HFF-Myc (cell line): ENCODE measurements around the gene TTLL3.

Source experiments
- DNase-seq: peaks from one replicate; pipeline ENCODE4 v3.0.0-alpha.2; 2011; ENCODE audit warnings: low read depth; ENCODE audit errors: extremely low read depth
- H3K4me3 ChIP-seq: replicated peaks from 2 replicates; pipeline ENCODE4 v1.5.1; 2011; ENCODE audit warnings: low read depth, mild to moderate bottlenecking, control low read depth, low read length
- TF ChIP-seq, protein P1 (sequence below): IDR thresholded peaks from 2 replicates; pipeline ENCODE4 v1.5.1; 2012; ENCODE audit warnings: mild to moderate bottlenecking, low read depth, low read length, control low read depth; ENCODE audit errors: missing control alignments

The TTLL3 gene

DNA sequence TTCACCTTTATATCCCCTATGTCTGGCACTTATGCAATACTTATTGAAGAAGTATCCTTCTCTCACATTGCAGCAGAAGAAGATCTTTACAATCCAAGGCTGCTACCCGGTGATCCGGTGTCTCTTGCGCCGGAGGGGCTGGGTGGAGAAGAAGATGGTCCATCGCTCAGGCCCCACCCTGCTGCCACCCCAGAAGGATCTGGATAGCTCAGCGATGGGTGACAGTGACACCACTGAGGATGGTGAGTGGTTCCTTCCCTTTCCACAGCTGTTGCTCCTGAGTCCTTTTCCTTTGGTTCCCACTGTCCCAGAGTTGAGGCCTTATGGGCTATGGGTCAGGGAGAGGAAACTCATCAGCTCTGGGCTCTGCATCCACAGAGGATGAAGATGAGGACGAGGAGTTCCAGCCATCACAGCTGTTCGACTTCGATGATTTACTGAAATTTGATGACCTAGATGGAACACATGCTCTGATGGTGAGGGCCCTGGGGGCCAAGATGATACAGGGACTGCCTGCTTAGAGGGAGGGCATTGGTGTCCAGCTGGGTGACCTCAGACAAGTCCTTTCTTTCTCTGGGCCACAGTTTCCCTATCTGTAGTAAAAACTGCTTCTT lies 2.9 kb downstream of the TTLL3 start:
- TF ChIP-seq, protein P1, sequence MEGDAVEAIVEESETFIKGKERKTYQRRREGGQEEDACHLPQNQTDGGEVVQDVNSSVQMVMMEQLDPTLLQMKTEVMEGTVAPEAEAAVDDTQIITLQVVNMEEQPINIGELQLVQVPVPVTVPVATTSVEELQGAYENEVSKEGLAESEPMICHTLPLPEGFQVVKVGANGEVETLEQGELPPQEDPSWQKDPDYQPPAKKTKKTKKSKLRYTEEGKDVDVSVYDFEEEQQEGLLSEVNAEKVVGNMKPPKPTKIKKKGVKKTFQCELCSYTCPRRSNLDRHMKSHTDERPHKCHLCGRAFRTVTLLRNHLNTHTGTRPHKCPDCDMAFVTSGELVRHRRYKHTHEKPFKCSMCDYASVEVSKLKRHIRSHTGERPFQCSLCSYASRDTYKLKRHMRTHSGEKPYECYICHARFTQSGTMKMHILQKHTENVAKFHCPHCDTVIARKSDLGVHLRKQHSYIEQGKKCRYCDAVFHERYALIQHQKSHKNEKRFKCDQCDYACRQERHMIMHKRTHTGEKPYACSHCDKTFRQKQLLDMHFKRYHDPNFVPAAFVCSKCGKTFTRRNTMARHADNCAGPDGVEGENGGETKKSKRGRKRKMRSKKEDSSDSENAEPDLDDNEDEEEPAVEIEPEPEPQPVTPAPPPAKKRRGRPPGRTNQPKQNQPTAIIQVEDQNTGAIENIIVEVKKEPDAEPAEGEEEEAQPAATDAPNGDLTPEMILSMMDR, result no peak
- no peak for DNase-seq
- H3K4me3 ChIP-seq, result no peak overlapping the region

DNA sequence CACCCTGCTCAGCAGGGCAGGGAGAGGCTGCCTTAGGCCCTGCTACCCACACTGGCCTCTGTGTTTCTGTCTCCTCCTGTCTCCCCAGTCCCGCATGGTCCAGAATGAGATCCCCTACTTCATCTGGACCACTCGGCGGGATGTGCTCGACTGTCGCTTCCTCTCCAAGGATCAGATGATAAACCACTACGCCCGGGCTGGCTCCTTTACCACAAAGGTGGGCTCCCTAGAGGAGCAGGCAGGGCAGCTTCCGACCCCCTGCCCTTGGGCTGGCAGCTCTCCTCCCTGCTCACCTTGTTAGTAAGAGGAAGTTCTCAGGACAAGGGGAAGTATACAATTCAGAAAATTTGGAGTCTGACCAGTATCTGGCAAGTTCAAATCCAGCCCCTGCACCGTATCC lies 5.9 kb downstream of the TTLL3 start:
- H3K4me3 ChIP-seq, result no peak overlapping the region
- no peak for DNase-seq
- TF ChIP-seq, protein P1, result no peak

DNA sequence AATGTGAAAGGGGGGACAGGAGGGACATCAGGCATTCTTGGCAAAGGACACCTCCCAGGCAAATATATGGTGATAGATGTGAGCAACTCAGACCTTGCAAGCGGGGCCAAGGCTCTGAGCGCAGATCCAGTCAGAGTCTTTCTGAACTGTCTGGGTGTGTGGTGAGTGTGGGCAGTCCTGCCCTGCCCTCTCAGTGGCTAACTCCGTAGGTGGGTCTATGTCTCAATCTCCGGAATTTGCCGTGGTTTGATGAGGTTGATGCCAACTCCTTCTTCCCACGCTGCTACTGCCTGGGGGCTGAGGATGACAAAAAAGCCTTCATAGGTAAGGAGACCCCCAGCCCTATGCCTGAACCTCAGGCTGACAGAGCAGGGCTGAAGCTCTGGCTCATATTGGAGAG lies 7.4 kb downstream of the TTLL3 start:
- no peak for DNase-seq
- TF ChIP-seq, protein P1, result no peak
- H3K4me3 ChIP-seq, result no peak overlapping the region

DNA sequence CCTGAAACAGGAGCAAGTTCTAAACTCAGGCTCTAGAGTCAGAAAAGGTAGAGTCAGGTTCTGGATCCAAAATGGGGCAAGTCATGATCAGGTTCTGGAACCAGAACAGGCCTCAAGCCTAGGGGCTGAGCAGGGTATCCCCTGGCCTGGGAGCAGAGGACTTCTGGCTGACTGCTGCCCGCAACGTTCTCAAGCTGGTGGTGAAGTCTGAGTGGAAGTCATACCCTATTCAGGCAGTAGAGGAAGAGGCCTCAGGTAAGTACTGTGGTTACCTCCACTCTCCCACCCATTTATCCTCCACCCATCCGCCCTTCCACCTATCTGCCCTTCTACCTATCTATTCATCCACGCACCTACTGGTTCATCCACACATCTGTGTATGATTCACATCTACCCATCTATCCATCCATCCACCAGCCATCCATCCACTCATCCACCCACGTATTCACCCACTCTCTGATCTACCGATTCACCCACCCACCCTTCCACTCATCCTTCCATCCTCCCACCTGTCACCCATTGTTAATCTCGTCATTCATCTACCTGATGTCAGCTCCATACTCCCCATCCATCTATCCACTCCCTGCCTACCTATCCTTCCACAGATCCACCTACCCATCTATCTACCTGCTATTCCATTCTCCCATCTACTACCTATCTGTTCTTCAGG lies 8.7 kb downstream of the TTLL3 start:
- H3K4me3 ChIP-seq, result no peak overlapping the region
- TF ChIP-seq, protein P1, result no peak
- DNase-seq, result no peak

DNA sequence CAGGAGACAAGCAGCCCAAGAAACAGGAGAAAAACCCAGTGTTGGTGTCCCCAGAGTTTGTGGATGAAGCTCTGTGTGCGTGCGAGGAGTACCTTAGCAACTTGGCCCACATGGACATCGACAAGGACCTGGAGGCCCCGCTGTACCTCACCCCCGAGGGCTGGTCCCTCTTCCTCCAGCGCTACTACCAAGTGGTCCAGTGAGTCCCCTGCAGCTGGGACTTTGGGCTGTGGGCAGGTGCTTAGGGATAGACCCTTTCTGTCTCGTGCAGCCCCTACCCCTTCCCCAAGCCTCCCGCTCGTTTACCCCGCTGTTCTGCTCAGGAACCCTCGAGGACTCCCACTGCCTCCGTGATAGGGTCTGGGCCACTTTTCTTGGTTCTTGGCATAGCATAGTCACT lies 10.5 kb downstream of the TTLL3 start:
- no peak for DNase-seq
- TF ChIP-seq, protein P1, result no peak
- H3K4me3 ChIP-seq, result no peak overlapping the region

DNA sequence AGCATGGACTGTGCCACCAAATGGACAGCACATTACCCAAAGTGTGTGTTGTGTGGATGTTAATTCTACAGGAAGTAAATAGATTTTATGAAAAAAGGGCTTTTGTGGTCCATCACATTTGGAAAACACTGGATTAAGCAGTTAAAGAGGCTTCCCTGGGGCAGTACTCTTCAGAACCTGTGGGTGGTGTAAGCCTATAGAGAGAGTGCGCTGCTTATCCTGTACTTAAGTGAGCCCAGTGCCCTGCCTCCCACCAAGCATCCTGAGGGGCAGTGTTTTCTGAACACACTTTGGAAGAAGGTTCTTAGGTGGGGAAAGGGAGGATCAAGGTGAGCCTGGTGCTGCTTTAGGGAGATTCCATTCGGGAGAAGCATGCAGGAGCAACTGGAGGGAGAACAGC lies 10.9 kb downstream of the TTLL3 start:
- TF ChIP-seq, protein P1, result peak; percentile 41
- no peak overlapping the region for H3K4me3 ChIP-seq
- DNase-seq, result no peak

DNA sequence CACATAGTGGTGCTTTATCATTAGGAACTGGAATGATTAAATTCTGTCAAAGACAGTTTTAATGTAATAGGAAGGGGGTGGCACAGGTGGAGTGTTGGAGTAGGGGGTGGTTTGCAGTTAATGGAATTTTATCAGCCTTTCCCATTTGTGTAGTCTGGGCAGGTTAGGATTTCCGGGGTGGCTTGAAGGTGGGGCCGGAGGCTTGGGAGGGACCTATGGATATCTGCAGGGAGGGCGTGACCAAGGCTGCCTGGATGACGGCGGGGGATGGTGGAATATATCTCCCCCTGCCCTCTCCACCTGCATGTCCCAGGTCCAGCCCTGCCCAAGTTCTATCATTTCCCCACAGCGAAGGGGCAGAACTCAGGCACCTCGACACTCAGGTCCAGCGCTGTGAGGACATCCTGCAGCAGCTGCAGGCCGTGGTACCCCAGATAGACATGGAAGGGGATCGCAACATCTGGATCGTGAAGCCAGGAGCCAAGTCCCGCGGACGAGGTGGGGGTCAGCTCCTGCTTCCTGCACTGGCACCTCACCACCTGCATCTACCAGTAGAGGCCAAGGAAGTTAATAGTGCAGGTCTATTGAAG lies 15.5 kb downstream of the TTLL3 start:
- TF ChIP-seq, protein P1, result no peak
- DNase-seq, result no peak
- no peak overlapping the region for H3K4me3 ChIP-seq
